ENCODE results near the gene IL2RA.

DNA sequence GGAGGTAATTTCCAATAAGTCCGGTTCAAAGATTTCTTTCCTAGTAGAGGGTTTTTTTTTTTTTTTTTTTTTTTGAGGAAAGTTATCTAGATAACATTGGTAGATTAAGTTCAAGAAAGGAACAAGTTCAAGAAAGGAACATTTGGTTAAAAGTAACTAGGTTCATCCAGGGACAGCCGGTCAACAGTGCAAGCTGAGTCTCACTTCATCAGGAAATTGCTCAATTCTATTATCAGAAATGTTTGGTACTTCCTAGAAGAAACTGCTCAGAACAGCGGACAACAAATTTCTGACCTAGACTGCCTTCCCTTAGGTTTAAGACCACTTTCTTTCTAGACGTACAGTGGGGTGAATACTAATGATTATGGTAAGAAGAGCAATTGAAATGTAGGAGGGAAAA lies 3.7 kb upstream of the IL2RA start:
- TF ChIP-seq CTCF (IDR thresholded peaks at IDR 0.05) = no peak
- no peak for TF ChIP-seq POLR2A (IDR thresholded peaks at IDR 0.05)

Data from Peyer's patch (tissue), 4 donors.